NCI-H2107 (cell line): ENCODE results near the gene ADCY5.

Experiments used
- DNase-seq: peaks from one replicate; lab custom pipeline; 2025; lab: John Stamatoyannopoulos, UW

The ADCY5 gene

DNA sequence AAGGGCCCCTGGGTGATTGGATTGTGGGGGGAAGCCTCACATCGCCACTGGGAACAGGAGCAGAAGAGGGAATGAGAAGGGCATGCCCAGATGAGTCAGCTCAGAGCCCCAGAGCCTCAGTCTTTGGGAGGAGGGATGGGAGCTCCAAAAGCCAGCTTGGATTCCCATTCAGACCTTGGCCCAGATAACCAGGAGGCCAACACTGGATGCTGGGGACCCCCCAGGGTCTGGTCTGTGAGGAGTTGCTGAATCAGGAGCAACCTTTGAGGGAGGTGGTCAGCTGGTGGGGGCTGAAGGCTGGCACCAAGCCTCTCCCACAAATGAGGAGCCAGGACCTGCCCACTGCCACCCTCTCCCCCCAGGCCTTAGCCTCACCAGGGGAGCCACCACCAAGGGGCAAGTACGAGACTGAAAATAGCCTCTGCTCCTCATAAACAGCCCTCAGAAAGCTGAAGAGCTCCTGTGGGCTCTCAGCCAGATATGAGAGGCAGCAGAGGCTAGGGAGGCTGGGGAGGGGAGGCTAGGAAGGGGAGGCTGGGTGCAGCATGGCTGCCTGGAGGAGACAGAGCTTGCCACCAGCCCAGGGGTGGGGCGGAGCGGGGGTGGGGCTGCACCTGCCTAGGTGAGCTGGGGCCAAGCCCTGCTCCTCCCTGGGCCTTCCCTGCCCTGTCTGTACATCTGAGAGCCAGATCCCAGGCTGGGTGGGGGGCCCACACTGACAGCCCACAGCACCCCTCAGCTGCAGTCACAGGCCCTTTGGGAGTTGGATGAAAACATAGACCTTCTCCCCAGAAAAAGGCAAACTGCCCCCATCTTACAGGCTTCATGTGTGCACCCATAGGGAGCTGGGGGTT lies 147.3 kb downstream of the ADCY5 start:
- no peak for DNase-seq

DNA sequence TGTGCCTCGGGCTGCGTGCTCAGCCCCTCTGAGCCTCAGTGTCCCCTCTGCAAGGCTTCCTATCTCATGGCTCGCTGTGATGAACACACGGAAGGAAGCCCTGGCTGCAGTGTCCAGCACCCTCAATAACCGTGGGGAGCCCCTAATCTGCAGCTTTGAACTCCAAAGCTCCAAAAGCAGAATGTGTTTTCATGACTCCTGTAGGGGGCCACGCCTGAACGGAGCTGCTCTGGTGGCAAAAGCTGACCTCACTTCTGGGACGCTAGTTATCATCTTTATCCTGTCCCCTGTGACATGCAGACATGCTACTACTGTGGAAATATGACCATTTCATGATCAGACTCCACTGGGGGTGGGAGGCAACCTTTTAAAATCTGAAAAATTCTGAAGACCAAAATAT lies 148.3 kb downstream of the ADCY5 start:
- no peak for DNase-seq

- no peak for DNase-seq
Measured at GRCh38 chr3:123300056-123300455, 148.8 kb downstream of the ADCY5 start.

DNA sequence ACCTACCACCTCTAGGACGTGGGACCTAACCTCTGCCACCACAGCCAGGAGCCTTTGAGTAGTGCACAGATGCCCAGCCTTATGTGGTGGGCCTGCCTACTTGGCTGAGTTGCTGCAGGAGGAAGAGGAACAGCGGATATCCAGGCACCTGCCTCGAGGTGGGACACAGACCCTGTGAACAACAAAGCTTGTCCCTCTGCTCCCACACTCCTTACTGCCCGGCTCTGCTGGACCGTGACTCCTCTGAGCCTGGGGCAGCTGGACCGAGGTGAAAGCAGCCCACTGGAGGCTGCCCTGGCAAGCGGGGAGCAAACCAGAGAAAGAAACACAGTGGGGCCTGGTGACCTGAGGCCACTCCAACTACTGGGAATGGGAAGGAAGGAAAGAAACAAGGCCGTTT lies 149.3 kb downstream of the ADCY5 start:
- DNase-seq, result no peak

DNA sequence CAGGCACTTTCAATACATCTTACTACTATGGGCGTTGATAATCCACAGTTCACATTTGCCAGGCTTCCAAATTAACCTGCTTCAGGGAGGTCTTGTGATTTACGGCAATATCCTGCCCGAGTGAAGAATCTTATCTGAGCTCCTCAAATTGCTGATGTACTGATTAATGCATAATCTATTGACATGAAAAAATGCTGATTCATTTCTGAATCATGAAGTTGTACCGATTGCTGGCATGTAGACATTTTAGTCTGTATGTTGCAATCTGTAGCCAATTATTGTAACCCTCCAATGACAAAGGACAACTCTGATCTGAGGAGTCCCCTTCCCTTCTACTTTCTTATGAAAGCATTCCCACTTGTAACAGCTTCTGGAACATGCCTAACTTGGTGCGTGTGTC lies 150.0 kb downstream of the ADCY5 start:
- no peak for DNase-seq

GRCh38 chr3:123297627-123297899 lies 151.3 kb downstream of the ADCY5 start:
- no peak for DNase-seq

DNA sequence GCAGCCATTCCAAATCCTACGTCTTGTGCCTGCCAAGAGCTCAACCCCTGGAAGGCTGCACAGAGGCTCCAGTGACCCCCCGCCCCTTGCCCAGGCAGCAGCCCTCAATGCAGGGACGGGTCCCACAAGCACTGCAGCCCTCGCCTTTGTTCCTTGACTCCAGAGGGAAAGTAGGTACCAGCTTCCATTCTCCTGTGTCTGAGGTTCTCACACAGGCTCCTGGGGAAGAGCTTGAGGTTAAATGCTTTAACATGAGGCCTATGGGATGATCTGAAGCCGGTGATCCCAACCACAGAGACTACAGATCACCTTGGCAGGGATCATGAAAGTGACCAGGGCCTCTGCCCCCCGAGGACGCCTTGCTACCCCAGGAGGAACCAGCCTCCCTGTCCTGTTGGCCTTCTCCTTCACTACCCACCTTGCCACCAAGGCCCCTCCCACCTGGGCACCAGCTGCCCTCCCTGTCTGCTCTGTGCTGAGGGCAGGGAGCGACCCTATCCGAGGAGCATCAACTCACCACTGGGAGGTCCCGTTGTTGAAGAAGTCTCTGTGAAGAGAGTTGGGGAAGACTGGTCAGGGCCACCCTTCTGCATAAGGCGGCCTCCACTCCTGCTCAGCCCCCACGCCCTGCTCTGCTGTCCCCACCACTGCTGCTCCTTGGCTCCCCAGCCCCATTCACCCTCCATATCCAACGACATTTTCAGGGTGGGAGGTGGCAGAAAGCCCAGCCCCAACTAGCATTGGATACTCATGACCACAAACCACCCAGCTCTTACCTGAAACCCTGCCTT lies 151.9 kb downstream of the ADCY5 start:
- DNase-seq, result no peak

DNA sequence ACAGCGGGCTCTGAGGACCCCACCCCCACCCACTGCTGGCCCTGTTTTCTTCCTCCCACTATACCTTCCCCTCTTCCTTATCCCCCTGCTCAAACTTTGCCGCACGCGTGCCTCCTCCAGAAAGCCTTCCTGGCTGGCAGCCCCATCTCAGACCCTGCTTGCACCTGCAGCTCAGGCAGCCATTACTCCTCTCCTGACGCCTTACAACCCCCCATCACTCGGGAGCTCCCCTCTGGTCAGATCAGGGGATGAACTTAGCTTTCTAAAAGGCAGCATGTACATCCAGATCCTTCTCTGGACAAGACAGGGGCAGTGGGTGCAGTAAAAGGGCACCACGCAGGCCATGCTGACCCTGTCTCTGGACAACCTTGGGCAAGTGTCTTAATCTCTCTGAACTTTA lies 152.6 kb downstream of the ADCY5 start:
- no peak for DNase-seq

GRCh38 chr3:123295901-123296250 lies 153.0 kb downstream of the ADCY5 start:
- DNase-seq, result no peak

DNA sequence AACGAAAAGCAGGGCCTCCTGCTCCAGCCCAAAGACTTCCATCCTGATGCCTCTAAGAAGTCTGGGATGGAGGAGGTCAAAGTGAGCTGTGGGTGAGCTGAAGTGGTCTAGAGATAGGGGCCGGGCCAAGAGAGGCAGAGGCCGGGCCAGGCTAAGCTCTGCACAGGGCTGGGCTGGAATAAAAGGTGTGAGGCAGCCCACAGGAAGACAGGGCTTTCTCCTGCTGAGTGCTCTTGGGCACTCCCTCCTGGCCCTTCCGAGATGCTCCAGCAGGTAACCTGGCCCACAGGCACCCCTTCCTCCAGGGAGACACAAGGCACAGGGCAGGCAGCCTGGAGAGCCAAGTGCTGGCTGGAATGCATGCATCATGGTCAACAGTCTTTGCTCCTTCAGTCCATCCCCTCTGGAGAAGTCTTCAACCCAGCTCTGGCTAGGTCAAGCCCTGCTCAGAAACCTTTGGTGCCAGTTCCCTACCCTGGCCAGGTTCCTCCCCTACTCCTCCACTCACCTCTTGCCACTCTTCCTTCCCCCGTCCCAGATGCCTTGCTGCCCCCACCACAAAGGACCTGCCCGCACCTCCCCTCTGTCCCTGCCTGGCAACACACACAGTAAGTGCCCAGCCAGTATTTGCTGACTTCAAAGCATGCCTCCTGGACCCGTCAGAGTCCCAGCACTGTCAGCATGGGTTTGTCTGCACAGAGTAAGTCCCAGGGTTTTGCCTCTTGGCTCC lies 153.6 kb downstream of the ADCY5 start:
- no peak for DNase-seq

GRCh38 chr3:123294296-123294938 lies 154.5 kb downstream of the ADCY5 start:
- no peak for DNase-seq

DNA sequence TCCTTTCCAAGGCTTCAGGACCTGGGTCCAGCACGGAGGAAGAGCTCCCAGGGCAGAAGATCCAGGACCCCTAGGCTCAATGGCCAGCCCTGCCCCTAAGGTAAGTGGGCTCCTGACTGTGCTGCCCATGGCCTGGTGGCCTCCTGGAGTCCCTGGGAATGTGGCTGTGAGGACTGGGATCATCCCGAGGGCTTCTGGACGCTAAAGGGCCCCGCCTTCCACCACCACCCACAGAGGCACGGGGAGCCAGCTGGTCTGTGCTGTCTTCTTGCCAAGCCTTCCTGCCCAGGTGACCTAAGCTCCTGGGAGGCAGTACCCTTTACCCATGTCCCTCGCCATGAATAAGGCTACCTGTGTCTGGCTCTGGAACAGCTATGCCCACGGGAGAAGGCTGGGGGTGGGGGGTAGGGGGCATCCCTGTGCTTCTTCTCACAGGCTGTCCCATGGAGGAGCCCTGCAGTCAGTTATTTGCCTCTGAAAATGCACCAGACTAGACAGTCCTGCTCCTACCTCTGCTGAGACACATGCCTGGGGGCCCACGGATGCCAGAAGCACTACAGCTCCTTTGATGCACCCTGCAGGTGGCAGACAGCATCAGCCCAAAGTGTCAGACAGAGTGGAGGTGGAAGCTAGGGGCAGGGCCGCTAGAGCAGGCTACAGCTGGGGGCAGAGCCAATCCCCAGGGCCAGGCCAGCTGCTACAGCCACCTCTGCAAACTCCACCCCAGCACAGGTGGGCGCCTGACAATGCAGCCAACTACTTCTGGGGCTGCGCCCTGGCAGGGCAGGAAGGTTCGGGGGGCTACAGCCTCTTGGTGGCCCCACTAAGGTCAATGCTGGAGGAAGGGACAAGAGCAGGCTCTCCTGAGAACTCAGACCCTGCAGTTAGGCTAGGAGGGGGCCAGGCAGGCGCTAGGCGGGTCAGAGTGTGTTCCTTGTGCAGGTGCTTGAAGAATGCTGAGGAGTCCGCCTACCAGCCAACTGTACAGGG lies 156.3 kb downstream of the ADCY5 start:
- DNase-seq, result no peak

DNA sequence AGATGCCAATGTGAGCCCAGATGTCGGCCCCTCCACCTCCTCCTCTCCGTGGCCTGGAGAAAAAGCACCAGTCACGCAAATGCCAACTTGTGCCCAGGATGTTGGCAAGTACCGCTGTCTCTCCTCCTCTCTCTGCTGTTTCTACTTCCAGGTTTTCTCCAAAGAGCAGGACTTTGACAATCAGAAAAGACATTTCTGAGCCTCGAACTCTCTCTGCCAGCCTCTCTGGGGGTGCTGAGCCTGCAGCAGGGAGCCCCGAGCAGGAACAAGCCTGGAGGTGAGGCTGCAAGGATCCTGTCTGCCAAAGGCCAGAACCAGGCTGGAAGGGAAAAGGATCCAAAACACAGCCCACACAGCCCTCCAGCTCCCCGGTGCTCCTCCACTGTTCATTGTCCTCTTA lies 157.5 kb downstream of the ADCY5 start:
- no peak for DNase-seq

DNA sequence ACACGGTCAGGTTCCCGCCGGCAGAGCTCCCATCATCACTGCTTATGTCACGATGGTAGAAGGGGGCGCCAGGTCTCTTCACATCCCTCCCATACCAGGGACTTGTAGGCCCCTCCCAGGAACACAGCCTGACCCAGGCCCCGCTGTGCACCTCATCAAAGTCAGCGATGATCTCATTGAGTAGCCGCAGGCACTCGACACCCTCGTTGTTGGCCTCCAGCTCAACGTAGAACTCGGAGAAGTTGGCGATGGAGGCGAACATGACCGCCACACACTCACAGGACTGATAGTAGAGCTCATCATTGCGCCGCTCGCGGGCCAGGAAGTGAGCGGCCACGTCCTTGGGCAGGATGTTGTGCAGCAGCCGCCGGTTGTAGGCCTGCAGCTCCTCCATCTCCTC lies 157.9 kb downstream of the ADCY5 start:
- no peak for DNase-seq

GRCh38 chr3:123290107-123290930 lies 158.6 kb downstream of the ADCY5 start:
- DNase-seq, result no peak

GRCh38 chr3:123289391-123290106 lies 159.3 kb downstream of the ADCY5 start:
- DNase-seq, result no peak

- peak; percentile 17 for DNase-seq
Measured at GRCh38 chr3:123287962-123288302, 161.0 kb downstream of the ADCY5 start.

- no peak for DNase-seq
Measured at GRCh38 chr3:123287051-123287961, 161.6 kb downstream of the ADCY5 start.
